NCI-H146 (cell line): ENCODE results near the gene KAT14.
"Not testable (repeated sequence)": the region's sequence is repeated elsewhere in the genome, so short reads cannot be mapped to it uniquely, and the experiment has no call there.

Source experiments
- DNase-seq: peaks from one replicate; lab custom pipeline; 2025; lab: John Stamatoyannopoulos, UW

KAT14 gene

GRCh38 chr20:18218280-18218679 lies 80.6 kb downstream of the KAT14 start:
- no peak for DNase-seq

GRCh38 chr20:18223409-18223808 lies 85.7 kb downstream of the KAT14 start:
- peak; percentile 2 for DNase-seq

GRCh38 chr20:18224968-18225568 lies 87.4 kb downstream of the KAT14 start:
- DNase-seq: no peak

GRCh38 chr20:18225632-18226031 lies 88.0 kb downstream of the KAT14 start:
- DNase-seq: no peak

- not testable (repeated sequence) for DNase-seq
Observed at GRCh38 chr20:18226741-18227140, 89.1 kb downstream of the KAT14 start.

- DNase-seq: no peak
Observed at GRCh38 chr20:18233408-18233943, 95.8 kb downstream of the KAT14 start.
